ENCODE results near the gene HOXB4.

DNA sequence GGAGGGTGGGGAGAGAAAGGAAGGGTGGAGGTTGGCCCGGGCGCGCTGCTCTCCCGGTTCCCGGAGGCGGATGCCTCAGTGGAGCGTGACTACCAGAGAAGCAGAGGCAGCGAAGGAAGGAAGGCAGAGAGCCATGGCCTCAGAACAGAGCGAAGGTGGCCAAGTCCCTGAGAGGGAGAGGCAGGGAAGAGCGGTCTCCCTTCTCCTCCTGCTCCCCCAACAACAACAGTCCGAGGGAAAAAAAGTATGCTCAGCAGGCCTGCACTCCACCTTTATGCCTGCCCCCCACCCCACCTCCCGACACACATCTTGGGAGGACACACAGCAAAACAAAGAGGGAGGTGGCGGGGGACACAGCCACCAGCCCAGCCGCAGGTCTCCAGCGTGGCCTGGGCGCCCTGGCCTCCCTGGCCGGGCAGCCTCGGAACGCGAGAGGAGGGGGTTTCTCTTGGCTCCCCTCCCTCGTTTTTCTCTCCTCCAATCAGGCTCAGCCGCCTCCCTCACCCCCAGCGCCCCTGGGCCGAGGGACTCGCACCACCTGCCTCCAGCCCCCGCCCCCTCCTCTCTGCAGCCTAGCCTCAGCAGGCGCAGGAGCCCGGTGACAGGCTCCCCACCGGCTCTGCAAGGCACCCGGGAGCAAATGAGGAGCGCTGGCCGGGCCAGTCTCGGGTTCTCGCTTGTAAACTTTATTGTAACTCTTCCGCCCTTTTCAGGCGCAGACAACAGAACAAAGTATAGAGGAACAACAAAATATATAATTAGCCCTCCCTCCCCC is 33.7 kb upstream of the HOXB4 start:
- no peak for TF ChIP-seq POLR2AphosphoS5 (IDR thresholded peaks at IDR 0.05)
- TF ChIP-seq, protein P1, sequence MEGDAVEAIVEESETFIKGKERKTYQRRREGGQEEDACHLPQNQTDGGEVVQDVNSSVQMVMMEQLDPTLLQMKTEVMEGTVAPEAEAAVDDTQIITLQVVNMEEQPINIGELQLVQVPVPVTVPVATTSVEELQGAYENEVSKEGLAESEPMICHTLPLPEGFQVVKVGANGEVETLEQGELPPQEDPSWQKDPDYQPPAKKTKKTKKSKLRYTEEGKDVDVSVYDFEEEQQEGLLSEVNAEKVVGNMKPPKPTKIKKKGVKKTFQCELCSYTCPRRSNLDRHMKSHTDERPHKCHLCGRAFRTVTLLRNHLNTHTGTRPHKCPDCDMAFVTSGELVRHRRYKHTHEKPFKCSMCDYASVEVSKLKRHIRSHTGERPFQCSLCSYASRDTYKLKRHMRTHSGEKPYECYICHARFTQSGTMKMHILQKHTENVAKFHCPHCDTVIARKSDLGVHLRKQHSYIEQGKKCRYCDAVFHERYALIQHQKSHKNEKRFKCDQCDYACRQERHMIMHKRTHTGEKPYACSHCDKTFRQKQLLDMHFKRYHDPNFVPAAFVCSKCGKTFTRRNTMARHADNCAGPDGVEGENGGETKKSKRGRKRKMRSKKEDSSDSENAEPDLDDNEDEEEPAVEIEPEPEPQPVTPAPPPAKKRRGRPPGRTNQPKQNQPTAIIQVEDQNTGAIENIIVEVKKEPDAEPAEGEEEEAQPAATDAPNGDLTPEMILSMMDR (IDR thresholded peaks at IDR 0.05), result no peak
- TF ChIP-seq POLR2A (IDR thresholded peaks at IDR 0.05), result no peak
- TF ChIP-seq EP300 (IDR thresholded peaks at IDR 0.05), result no peak
